Transverse colon (tissue), 4 donors: Measurements from ENCODE around the gene TNFAIP6. TPM values are rescaled to one million over a fixed set of nuclear protein-coding genes. Genes with fewer than 3 reads are reported as not detected.
A peak's percentile ranks its signal among the peaks of the same experiment; 100 is the strongest.

Source experiments
- DNase-seq: peaks from one replicate; pipeline ENCODE4 v3.0.0-alpha.2; 2019
- H3K27ac ChIP-seq, 4 donors: fragments of 200-600 bp; sonication (generic); 2 replicates each; pipeline ENCODE4 v1.5.1; 2016 to 2018; ENCODE audit warnings: inconsistent platforms in 4 of 4
- H3K27me3 ChIP-seq: fragments of 200-600 bp; sonication (generic); 2 replicates; pipeline ENCODE4 v1.5.1; 2017; ENCODE audit warnings: inconsistent platforms
- H3K36me3 ChIP-seq, 4 donors: fragments of 200-600 bp; sonication (generic); 2 replicates each; pipeline ENCODE4 v1.5.1; 2017 to 2019; ENCODE audit warnings: inconsistent platforms in 4 of 4
- H3K4me1 ChIP-seq, 4 donors: fragments of 200-600 bp; sonication (generic); 2 replicates each; pipeline ENCODE4 v1.5.1; 2017 to 2020; ENCODE audit warnings: inconsistent platforms in 4 of 4
- H3K4me3 ChIP-seq, 4 donors: fragments of 200-600 bp; sonication (generic); 1 replicate in 1 of 4; 2 replicates in 3 of 4; pipeline versions ENCODE4 v1.5.1 to v1.6.1; 2017 to 2019; ENCODE audit warnings: inconsistent platforms in 4 of 4
- H3K9me3 ChIP-seq, 2 donors: fragments of 200-600 bp; sonication (generic); 2 replicates each; pipeline ENCODE4 v1.5.1; 2017 to 2019; ENCODE audit warnings: inconsistent platforms in 2 of 2
- CTCF ChIP-seq, 5 experiments: fragments of 200-600 bp in 3 of 5; fragments of 450-650 bp in 2 of 5; sonication (generic) in 3 of 5; IDR thresholded peaks; 1 replicate in 2 of 5; 2 replicates in 3 of 5; pipeline ENCODE4 v1.5.1; 2016 to 2017; ENCODE audit warnings: antibody characterized with exemption in 5 of 5, inconsistent platforms in 3 of 5, mild to moderate bottlenecking in 2 of 5, moderate library complexity in 1 of 5
- EP300 ChIP-seq: sonication (generic); formaldehyde crosslinking; IDR thresholded peaks from one replicate; pipeline ENCODE4 v1.6.1; 2017; ENCODE audit warnings: antibody characterized with exemption, low read depth
- POLR2A ChIP-seq: fragments of 450-650 bp; IDR thresholded peaks from one replicate; pipeline ENCODE4 v1.6.1; 2016; ENCODE audit warnings: antibody characterized with exemption, mild to moderate bottlenecking, moderate library complexity
- POLR2AphosphoS5 ChIP-seq, 3 donors: sonication (generic); formaldehyde crosslinking; IDR thresholded peaks; one replicate each; pipeline ENCODE4 v1.6.1; 2016; ENCODE audit warnings: antibody characterized with exemption in 3 of 3
- WGBS, 2 donors: methylation state at CpG; one replicate each; pipeline ENCODE4 v1.1.5; 2018; ENCODE audit warnings: low coverage in 1 of 2; 5-methylcytosine and 5-hydroxymethylcytosine counted together
- in situ Hi-C, 4 donors: fragments of 200-750 bp; cut with MboI; loops; one replicate each; pipeline versions ENCODE4 v1.15.0 to v1.15.1; 2017; ENCODE audit warnings: low sequenced_read_pairs in 3 of 4, low pct_ligation_motif_present in 1 of 4, low pct_unique_long_range_greater_than_20kb in 1 of 4
- intact Hi-C: fragments of 100-400 bp; cut with DNase I; formaldehyde crosslinking; loops from one replicate; pipeline ENCODE4 v1.15.1; 2023; ENCODE audit warnings: low total_unique reads
- total RNA-seq, 4 donors: library from RNA; depleted of rRNA; stranded (reverse); fragments of >200 nt; gene quantifications; one replicate each; pipeline ENCODE4 v1.1.0, GENCODE V29; 2016

TNFAIP6 gene
- total RNA-seq, 4 donors from 2014 or later = 0.95 TPM; not detected in 3

DNA sequence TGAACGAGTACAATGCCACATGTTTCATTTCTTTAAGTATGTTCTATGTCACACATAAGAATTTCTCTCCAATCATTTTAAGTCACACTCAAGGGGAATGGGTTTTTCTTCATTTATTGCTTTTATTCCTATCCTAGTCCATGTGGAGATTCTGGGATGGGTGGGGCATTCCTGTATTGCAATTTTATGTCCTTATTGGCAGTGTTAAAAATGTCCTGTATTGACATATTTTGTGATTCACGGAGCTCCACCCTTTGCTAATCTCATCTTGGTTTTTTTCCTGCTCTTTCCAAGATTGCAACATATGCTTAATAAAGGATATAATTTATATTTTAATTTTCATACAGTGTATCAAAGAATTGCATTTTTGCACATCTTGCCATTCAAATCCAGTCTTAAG, 3.4 kb upstream of the TNFAIP6 start:
- no peak for TF ChIP-seq POLR2A
- TF ChIP-seq EP300 = no peak
- TF ChIP-seq POLR2AphosphoS5 (IDR thresholded peaks at IDR 0.05) = no peak
- no peak for TF ChIP-seq CTCF (IDR thresholded peaks at IDR 0.05)
- no peaks in the 10 kb centered on the region for H3K27me3 ChIP-seq
- no peaks in the 10 kb centered on the region for H3K4me1 ChIP-seq
- WGBS, 2 donors = 51 to 67% methylated on average over 2 of the region's 2 CpGs
- DNase-seq = no peak
- H3K9me3 ChIP-seq = no peaks in the 10 kb centered on the region
- in situ Hi-C loops (no loop called here), intact Hi-C loops (no loop called here)
- H3K27ac ChIP-seq = no peak overlapping the region
- no peak overlapping the region for H3K4me3 ChIP-seq
- no peaks in the 10 kb centered on the region for H3K36me3 ChIP-seq

GRCh38 chr2:151354807-151355206, 2.6 kb upstream of the TNFAIP6 start:
- in situ Hi-C loops = no loop called here
- no peak for DNase-seq
- intact Hi-C loops = no loop called here
- TF ChIP-seq POLR2AphosphoS5 (IDR thresholded peaks at IDR 0.05) = no peak
- no peak for TF ChIP-seq POLR2A
- no peak for TF ChIP-seq CTCF (IDR thresholded peaks at IDR 0.05)
- TF ChIP-seq EP300 = no peak
- Histone ChIP-seq H3K4me1 (no peaks in the 10 kb centered on the region), H3K9me3 (no peaks in the 10 kb centered on the region), H3K36me3 (no peaks in the 10 kb centered on the region), H3K27ac (no peak overlapping the region), H3K4me3 (no peak overlapping the region), H3K27me3 (no peaks in the 10 kb centered on the region)
- WGBS, 2 donors = 88 to 94% methylated on average over 2 to 8 of the region's 8 CpGs

DNA sequence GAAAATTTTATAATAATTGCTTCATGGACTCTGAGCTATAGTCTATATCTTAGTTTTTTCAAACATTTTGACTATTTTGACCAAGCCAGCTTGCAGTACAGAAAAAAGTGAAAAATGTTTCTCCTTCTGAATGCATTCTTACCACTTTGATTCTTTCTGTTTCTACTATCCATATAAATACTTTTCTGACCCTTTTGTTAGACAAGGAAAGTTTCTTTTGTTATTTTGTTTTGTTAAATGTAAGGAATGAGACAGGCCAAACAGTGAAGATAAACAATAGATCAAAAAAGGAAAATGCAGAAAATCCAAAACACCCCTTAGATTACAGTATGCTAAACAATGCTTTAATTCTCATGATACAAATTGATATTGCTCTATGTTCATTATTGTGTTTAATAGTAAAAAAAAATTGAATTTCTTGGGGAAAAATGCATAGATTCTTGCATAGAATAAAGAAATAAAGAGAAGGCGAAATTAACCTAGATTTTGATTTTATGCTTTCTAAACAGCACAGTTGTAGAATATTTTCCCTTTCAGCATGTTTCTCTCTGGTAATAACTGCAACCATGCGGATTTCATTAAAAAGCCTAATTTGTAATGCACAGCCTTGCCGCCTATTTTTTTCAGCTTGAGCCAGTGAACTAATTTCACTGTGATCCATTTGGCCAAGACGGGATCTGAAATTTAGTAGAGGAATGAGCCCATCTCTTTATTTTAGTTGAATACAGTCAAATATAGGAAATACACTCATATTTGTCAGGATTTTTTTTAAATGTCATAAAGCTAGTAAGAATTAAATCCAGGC, 976 bp downstream of the TNFAIP6 start:
- in situ Hi-C loops = no loop called here
- intact Hi-C loops = no loop called here
- Histone ChIP-seq H3K36me3 (no peaks in the 10 kb centered on the region), H3K4me3 (no peak overlapping the region), H3K27ac (peak overlapping the region in 2 of 4 donors; percentile 35), H3K4me1 (no peaks in the 10 kb centered on the region), H3K9me3 (no peaks in the 10 kb centered on the region), H3K27me3 (no peaks in the 10 kb centered on the region)
- DNase-seq = no peak
- 78 to 83% methylated on average over 4 of the region's 4 CpGs for WGBS, 2 donors
- TF ChIP-seq POLR2A (no peak), EP300 (no peak), POLR2AphosphoS5 (IDR thresholded peaks at IDR 0.05) (no peak), CTCF (IDR thresholded peaks at IDR 0.05) (no peak)

GRCh38 chr2:151359768-151360461, 2.5 kb downstream of the TNFAIP6 start:
- Histone ChIP-seq H3K4me3 (no peak overlapping the region), H3K27ac (no peak overlapping the region), H3K27me3 (no peaks in the 10 kb centered on the region), H3K9me3 (no peaks in the 10 kb centered on the region), H3K36me3 (no peaks in the 10 kb centered on the region), H3K4me1 (no peaks in the 10 kb centered on the region)
- in situ Hi-C loops = no loop called here
- TF ChIP-seq POLR2A = no peak
- no peak for TF ChIP-seq POLR2AphosphoS5 (IDR thresholded peaks at IDR 0.05)
- no peak for TF ChIP-seq EP300
- no peak for TF ChIP-seq CTCF (IDR thresholded peaks at IDR 0.05)
- intact Hi-C loops = no loop called here
- DNase-seq = no peak
- WGBS, 2 donors = 73 to 80% methylated on average over 3 to 4 of the region's 4 CpGs
